K562 (cell line): Measurements from ENCODE around the gene LINGO4.

ENCODE experiments used
- CTCF ChIP-seq, 3 experiments: IDR thresholded peaks in 2 of 3; conservative IDR thresholded peaks in 1 of 3; 2 replicates each; pipeline ENCODE4 v1.5.1; 2011 to 2012; ENCODE audit warnings: low read length in 3 of 3, mild to moderate bottlenecking in 3 of 3, control low read depth in 2 of 3, improper control_type of control experiment in 1 of 3, inconsistent platforms in 1 of 3, low read depth in 1 of 3, mixed read lengths in 1 of 3, moderate library complexity in 1 of 3; ENCODE audit not compliant: insufficient read depth in 2 of 3
- TCF7L2 ChIP-seq: fragments of 150-350 bp; IDR thresholded peaks from 2 replicates; pipeline ENCODE4 v1.6.1; 2016; ENCODE audit warnings: low read depth, mild to moderate bottlenecking, low read length, moderate library complexity

- TF ChIP-seq CTCF (IDR thresholded peaks at IDR 0.05 in 2 of 3, conservative IDR thresholded peaks at IDR 0.05 in 1 of 3; ENCODE audit: insufficient read depth in 2 of 3, low read depth in 1 of 3, low read length in 3 of 3) (no peak), TCF7L2 (no peak)
Measured at GRCh38 chr1:151814426-151814825, 9.2 kb upstream of the LINGO4 start.
